IPS-18c (cell line): ENCODE measurements around the gene FAM200A.
"Not testable (repeated sequence)": the region's sequence is repeated elsewhere in the genome, so short reads cannot be mapped to it uniquely, and the experiment has no call there.

Experiments
- H3K4me3 ChIP-seq: 2 replicates; pipeline ENCODE4 v1.7.0; 2013; ENCODE audit warnings: low read depth, mild to moderate bottlenecking, low read length, moderate library complexity; ENCODE audit not compliant: insufficient read depth
- H3K9me3 ChIP-seq: one replicate; pipeline ENCODE4 v1.6.1; 2013; ENCODE audit warnings: mild to moderate bottlenecking, low read length, moderate library complexity; ENCODE audit not compliant: control insufficient read depth, insufficient read depth

Gene FAM200A

DNA sequence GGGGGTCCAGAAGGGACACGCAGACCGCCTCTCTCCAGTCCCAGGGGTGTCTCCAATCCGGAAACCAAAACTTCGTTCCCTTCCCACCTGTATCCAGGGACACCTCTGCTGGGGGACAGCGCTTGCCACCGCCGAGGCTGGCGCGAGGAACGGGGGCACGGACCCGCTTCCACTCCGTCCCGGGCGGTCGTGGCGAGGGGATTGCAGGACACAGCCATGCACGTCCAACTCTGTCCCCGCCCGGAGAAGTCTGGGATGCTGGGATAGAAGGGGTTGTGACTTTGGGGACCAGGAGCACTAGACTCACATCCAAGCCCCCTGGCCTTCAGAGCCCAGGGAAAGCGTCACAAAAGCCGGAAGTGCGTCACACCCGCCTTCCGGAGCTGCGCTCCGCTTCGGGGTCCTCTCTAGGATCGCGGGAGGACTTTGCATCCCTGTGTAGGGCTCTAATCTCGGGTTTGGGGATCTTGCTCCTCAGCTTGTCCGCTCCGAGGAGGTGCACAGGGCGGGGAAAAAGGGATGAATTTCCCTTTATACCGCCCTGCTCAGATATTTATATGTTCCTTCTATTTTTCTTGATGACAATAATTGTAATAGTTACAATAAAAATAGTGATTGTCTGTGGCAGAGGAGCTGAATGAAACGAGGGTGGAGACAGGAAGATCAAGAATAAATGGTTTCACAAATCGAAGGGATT, at the start of gene FAM200A:
Gene FAM200A, minus strand, starts transcription at position 348 of the 697 bp plus-strand sequence. CDS start 3,707 bp downstream, outside the sequence.
- H3K9me3 ChIP-seq: no peaks in the 10 kb centered on the region
- H3K4me3 ChIP-seq: peak within 1 kb of the TSS; percentile 79

DNA sequence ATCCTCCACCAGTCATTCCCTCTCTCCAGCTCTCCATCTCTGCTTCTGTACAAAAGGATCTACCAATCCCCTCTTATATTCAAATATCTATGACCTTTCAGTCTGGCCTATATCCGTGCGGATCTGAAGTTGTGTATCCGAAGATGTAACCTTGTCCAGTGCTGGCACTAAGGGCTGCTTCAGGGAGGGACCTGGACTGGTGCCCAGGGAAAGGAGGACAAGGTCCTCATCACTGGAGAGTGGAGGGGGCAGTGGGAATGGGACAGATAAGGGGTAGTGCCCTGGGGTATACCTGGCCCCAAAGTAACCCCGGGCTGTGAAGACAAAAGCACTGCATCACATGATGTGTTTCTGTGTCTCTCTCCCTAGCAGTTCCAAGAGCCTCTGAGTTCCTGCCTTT, 47.9 kb upstream of the FAM200A start:
- Histone ChIP-seq H3K4me3 (no peak overlapping the region), H3K9me3 (no peaks in the 10 kb centered on the region)

DNA sequence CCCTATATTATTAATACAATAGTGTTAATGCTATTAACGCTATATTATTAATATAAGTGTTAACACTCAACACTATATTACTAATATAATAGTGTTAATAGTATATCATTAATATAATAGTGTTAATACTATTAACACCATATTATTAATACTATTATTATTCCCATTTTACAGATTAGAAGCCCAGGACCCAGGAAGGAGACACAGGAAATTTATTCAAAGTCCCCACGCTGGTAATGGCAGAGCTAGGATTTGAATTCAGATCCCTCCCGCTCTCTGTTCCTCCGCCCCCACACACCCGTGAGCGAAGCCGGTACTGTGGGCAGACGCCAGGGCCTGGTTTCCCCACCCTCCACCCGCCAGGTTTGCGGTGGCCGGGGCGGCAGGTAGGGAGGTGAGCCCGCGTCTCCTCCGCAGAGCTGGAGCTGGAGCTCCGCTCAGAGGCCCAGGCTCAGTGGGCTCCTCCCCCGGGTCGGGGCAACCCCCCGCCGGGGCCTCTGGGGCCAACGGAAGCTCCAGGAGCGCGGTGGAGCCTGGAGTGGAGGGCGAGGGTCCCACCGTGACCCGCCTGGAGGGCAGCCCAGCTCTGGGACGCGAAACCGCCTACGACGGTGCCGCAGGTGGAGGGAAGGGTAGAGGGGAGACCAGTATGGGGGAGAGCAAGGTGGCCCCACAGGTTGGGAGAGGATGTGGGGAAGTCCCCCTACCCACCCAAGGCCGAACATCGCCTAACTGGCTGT, 46.0 kb upstream of the FAM200A start, which contains the start of gene TMEM225B:
Gene TMEM225B, plus strand, starts transcription at position 506 of the 740 bp plus-strand sequence. CDS start 6,122 bp downstream, outside the sequence.
- H3K9me3 ChIP-seq: no peaks in the 10 kb centered on the region
- no peak within 1 kb of the TSS for H3K4me3 ChIP-seq

DNA sequence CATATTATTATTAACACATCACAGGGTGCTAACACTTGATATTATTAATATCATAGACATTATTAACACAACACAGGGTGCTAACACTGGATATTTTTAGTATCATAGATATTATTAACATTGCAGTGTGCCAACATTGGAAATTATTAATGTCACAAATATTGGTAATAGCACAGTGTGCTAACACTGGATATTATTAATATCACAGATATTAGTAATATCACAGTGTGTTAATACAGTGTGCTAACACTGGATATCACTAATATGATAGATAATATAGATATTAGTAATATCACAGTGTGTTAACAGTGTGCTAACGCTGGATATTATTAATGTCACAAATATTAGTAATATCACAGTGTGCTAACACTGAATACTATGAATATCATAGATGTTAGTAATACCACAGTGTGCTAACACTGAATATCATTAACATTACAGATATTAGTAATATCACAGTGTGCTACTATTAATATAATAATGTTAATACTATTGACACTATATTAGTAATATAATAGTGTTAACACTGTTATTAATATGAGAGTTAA, 44.6 kb upstream of the FAM200A start:
- Histone ChIP-seq H3K9me3 (no peaks in the 10 kb centered on the region), H3K4me3 (no peak overlapping the region)

DNA sequence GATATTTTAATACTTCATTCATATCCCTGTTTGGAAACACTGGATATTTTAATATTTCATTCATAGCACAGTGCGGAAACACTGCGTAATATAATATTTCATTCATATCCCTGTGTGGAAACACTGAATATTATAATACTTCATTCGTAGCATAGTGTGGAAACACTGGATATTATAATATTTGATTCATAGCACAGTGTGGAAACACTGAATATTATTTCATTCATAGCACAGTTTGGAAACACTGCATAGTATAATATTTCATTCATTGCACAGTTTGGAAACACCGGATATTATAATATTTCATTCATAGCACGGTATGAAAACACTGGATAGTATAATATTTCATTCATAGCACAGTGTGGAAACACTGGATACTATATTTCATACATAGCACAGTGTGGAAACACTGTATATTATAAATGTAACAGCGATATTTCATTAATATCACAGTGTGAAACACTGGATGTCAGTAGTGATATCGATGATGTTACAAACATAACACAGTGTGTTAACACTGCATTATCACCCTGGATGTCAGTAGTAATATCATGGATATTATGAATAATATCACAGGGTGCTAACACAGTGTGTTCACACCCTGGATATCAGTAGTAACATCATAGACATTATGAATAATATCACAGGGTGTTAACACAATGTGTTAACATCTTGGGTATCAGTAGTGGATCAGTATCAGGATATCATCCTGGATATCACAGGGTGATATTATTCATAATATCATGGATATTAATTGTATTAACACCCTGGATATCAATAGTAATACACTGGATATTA, 43.2 kb upstream of the FAM200A start:
- Histone ChIP-seq H3K4me3 (no peak overlapping the region), H3K9me3 (no peaks in the 10 kb centered on the region)

DNA sequence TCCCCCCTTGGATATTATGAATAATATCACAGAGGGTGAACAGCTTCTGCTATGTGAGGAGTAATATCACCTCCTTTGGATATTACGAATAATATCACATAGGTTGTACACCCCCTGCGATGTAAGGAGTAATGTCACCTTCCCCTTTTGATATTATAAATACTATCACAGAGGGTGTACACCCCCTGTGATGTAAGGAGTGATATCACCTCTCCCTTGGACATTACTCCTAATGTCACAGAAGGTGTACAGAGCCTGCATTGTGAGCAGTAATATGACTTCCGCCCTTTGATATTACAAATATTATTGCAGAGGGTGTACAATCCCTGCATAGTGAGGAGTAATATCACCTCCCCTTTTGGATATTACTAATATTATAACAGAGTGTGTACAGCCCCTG, 37.0 kb upstream of the FAM200A start:
- no peaks in the 10 kb centered on the region for H3K9me3 ChIP-seq
- no peak overlapping the region for H3K4me3 ChIP-seq

DNA sequence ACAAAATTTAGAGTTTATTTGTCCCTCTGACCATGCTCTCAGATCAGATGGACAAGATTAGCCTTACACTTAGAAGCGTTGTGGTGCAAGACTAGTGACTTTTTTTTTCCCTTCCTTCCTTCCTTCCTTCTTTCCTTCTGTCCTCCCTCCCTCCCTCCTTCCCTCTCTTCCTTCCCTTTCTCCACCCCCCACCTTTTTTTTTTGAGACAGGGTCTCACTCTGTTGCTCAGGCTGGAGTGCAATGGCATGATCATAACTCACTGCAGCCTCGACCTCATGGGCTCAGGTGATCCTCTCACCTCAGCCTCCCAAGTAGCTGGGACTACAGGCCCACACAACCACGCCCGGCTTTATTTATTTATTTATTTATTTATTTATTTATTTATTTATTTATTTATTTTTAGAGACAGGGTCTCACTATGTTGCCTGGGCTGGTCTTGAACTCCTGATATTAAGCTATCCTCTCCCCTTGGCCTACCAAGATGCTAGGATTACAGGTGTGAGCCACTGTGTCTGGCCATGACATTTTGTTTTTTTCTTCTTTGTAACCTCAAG, 28.9 kb upstream of the FAM200A start:
- H3K4me3 ChIP-seq: peak overlapping the region; percentile 58
- H3K9me3 ChIP-seq: not testable (repeated sequence)

DNA sequence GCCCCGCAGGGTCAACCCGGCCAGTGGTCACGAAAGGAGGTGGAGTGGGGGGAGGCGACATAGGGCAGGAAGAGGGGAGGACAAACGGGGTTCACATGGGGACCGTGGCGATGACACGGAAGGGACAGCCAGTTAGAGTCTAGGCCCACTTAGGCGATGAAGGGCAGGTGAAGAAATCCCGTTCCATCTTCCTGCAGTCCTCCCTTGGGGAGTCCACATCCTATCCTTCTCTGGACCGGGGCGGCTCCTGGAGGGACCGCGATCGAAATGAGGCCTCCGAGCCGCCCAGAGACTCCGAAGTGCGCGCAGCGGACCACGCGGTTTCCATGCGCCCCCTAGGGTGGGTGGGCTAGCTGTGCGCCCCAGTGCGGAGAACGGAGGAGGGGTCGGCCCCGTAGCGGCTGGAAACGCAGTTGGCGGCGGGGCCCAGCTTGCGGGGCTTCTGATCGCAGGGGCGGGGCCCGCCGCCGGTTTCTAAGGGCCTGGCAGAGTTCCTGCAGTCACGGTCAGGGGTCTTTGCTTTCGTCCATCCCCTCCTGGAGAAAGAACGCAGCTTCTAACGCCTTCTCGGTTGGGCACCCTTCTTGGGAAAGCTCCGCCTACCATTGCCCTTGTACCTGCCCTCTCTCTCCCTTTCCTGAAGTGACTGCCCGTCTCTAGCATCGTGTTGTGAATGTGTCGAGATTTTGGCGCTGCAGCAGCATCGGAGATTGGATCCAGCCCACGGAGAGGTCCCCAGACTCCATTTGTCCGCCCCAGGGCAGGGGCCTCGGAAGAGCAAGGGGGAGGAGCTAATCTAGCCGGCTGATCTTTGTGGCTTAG, 28.3 kb upstream of the FAM200A start:
- peak overlapping the region; percentile 58 for H3K4me3 ChIP-seq

DNA sequence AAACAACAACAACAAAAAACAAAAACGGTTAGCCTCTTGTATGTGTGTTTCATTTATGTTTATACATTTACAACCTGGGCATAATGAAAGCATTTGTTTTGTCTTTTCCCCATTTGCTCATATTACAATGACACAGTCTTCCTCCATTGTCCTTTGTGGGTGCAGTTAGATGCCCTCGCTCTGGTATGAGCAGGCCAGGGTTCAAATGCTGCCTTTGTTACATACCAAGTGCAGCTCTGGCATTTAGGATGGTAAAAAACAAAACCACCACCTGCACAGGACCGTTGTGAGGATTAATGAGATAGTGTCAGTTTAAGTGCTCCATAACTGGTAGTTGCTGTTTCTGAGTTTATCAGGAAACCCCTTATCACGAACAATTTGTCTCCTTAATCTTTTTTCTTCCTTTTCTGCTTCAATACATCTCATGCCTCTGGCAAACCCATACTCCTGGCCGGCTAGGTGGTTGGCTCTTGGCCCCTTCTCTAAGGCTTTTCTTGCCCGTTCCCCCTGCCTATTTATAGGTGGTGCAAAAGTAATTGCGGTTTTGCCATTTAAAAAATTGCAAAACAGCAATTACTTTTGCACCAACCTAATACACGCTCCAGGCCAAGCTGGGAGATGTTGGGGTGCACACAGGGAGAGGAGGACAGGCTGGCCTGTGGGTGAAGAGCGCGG, 27.5 kb upstream of the FAM200A start:
- Histone ChIP-seq H3K4me3 (peak overlapping the region; percentile 58; the same call in 1 of the 2 replicates), H3K9me3 (no peaks in the 10 kb centered on the region)

More for the DNA sequence above, 28.3 kb upstream of the FAM200A start:
- H3K9me3 ChIP-seq: no peaks in the 10 kb centered on the region

DNA sequence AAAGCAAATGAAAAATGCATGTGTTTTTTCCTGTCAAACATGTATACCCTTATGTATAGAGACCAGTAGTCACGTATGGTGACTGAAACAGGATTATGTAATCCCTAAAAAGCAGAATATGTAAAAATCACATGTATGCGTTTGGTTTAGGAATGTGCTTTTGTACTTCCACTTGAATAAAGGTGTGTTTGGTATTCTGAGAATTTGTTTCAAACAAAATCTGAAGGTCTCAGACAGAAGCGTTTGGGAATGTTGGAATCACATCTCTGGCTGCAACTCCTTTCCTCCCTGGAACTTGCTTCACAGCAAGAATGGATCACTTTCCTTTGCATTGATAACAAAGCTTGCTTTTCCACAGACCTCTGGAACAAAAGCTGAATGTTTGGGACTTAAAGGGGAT, 24.3 kb upstream of the FAM200A start:
- no peak overlapping the region for H3K4me3 ChIP-seq
- no peaks in the 10 kb centered on the region for H3K9me3 ChIP-seq

DNA sequence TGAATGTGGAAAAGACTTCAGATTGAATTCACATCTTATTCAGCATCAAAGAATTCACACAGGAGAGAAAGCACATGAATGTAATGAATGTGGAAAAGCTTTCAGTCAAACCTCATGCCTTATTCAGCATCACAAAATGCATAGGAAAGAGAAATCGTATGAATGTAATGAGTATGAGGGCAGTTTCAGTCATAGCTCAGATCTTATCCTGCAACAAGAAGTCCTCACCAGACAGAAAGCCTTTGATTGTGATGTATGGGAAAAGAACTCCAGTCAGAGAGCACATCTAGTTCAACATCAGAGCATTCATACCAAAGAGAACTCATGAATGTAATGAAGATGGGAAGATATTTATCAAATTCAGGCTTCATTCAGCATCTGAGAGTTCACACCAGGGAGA, 21.3 kb upstream of the FAM200A start:
- Histone ChIP-seq H3K9me3 (no peaks in the 10 kb centered on the region), H3K4me3 (no peak overlapping the region)

DNA sequence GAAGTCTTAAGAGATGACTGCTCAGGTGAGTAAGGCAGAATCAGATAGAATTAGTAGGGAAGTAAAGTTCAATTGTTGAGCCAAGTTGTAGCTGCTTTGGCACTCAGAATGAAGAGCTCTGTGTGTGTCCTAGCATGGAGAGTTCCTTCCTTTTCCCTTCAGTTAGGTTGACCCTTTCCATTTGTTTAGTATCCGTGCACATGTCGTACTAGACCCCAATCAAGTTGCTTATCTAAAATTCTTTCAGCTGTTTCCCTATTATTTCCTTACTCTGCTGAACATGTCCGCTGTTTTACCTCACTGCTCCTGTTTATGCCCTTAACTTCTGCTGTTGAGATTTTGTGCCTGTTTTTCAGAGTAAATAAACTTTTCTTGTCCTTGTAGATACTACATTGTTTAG, 19.9 kb upstream of the FAM200A start:
- Histone ChIP-seq H3K9me3 (no peaks in the 10 kb centered on the region), H3K4me3 (no peak overlapping the region)

DNA sequence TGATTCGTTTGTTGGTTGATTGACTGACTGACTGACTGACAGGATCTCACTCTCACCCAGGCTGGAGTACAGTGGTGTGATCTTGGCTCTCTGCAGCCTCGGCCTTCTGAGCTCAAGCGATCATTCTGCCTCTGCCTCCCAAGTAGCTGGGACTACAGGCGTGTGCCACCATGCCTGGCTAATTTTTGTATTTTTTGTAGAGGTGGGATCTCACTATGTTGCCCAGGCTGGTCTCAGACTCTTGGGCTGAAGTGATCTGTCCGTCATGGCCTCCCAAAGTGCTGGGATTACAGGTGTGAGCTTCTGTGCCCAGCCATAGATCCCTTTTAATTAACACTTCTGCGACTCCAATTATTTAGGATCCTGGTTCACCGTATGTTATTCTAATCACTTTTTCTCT, 16.9 kb upstream of the FAM200A start:
- H3K4me3 ChIP-seq, H3K9me3 ChIP-seq: not testable (repeated sequence)

DNA sequence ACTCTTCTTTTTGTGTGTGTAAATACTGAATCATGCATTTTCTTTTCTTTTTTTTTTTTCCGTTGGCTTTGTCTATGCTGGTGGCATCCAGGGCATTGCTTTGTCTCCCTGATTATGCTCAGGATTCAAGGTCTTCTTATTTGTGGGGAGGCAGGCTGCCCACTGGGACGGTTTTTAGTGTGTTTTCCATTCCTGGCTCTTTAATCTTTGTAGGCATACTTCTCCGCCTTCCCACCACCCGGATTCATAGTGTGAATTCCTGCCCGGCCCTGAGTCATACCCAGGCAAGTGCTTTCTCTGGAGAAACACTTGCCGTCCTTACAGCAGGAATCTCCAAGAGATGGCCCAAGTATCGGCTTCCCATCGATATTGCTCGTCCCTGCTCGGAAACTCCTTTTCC, 11.7 kb upstream of the FAM200A start:
- H3K9me3 ChIP-seq: no peaks in the 10 kb centered on the region
- no peak overlapping the region for H3K4me3 ChIP-seq

DNA sequence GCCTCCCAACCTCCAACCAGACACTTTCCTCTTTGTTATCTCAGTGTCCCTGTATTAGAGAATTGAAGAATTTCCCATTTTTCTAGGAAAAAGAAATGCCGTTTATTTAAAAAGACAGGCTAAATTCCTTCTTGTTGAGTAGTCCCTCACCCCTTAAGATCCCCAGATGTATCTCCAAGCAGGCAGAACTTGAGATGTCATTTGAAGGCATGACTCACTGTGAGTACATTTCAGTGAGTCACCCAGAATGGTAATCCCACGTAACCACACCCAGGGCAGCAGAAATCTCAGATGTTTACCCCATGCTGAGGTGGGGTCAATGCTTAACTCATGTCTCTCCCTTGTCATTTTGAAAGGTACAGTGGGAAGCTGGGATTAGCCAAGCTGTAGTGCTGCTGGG, 10.9 kb upstream of the FAM200A start:
- Histone ChIP-seq H3K4me3 (no peak overlapping the region), H3K9me3 (no peaks in the 10 kb centered on the region)
